Activated CD4-positive, alpha-beta T cell treated with anti-CD3 and anti-CD28 coated beads, Interleukin-2, amount 50 U/mL, for 16 hours (primary cell): ENCODE data around the gene LYSMD1.

ENCODE experiments used
- DNase-seq: peaks from one replicate; pipeline ENCODE4 v3.0.0-alpha.2; 2020

LYSMD1 gene

GRCh38 chr1:151135433-151136385 is 30.0 kb downstream of the LYSMD1 start:
- DNase-seq, result no peak

DNA sequence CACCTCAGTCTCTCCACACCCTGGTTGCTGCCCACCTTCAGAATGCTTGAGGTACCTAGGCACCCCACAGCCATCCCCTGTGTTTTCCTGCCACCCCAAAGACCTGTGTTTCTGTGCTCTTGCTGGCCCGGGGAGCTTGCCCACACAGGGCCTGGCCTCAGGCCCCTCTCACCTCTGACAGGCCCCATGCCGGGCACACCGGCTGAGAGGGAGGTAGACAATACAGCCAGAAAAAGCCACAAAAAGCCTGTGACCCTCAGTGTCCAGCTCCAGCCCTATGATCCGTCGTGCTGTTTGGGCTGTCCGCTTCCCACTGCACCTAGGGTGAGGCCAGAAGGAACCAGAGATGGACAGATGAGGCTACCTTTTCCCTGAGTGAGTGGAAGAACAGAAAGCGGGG is 30.7 kb downstream of the LYSMD1 start:
- no peak for DNase-seq

DNA sequence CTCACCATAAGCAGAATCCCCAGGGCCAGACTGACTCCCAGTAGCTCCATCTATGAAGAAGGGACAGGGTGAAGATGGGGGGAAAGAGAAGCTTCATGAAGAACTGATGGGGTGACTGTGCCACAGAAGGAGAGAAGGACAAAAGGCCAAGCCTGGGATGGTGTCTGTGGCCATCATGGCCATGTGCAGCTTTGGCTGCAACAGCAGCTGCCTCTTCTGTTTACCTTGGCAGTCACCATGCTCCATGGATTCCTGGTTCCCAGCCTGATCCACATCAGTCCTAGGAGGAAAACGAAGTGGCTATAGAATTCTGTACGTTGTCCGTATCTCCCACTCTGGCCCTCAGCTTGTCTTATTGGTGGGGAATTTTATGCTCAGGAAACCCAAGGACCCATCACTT is 31.3 kb downstream of the LYSMD1 start:
- DNase-seq, result no peak

GRCh38 chr1:151133018-151133806 is 32.5 kb downstream of the LYSMD1 start:
- DNase-seq, result no peak

GRCh38 chr1:151132335-151133017 is 33.2 kb downstream of the LYSMD1 start:
- DNase-seq, result no peak

DNA sequence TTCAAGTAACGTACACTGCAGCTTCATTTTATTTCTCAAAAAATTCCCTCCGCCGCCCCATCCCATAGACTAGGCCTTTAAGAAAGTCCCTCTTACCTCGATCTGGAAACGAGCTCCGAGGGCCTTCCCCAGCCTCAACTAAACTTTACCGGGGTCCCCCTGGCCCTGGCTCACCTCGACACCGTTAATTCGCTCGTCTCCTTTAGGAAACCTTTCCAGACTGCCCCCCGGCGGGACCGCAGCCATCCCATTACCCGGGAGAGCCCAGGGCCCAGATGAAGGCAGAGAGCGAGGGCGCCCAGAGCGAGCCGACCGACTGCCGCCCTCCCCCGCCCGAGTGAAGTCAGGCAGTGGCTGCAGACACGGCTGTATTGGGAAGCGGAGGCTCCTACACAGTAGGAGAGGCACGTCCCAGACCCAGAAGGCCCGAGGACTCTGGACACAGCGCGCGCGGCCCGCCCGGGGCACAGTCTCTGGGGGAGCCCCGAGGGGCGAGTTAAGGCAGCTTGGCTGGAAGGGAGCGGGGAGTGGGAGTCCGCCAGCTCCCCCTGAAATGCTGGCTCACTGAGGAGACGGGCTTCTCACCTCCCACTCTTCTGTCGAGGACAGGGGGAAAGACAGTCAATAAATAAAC is 33.9 kb downstream of the LYSMD1 start:
- no peak for DNase-seq

- DNase-seq, result peak; percentile 79
These were observed 34.6 kb downstream of the LYSMD1 start for GRCh38 chr1:151130987-151131586.

DNA sequence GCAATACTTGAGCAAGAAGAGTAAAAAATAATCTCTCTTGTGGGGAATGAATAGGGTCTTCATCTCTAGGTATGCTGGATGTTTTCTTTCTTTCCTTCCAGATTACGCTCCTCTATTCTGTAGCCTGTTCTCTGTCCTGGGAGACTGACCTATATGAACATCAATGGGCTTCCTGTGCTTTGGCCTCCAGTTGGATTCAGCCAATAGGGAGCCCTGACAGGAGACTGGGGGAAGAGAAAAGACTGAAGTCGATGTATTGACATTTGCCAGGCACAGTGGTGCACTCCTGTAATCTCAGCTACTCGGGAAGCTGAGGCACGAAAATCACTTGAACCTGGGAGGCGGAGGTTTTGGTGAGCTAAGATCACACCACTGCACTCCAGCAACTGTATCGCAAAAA is 36.9 kb downstream of the LYSMD1 start:
- no peak for DNase-seq

DNA sequence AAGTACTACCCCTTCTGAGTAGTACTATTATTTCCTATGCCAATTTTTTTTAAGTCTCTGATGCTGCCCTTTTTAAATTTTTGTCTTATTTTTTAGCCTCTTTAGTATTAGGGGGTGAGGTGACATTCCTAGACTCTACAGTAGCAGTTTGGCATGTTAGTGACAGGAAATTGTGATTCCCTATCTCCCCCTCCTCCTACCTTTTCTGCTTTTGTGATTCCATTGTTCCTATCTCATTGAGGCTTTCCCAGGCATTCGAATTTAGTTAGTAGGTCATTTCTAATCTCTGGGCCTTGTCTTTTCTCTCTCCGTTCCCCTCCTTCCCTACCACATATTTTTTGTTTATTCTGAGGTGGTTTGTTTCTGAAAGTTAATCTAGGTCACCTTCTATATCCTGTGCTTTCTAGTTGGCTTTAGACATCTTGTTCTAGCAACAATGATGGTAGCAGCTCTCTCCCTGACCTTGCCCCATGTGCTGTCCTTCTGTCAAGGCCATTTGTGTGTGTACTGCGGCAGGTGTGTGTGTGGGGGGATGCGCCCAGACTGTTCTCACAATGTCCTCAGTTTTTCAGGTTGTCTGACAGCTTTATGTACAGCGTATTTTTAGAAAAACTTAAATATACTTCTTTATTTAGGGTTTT is 40.8 kb downstream of the LYSMD1 start:
- DNase-seq, result no peak

DNA sequence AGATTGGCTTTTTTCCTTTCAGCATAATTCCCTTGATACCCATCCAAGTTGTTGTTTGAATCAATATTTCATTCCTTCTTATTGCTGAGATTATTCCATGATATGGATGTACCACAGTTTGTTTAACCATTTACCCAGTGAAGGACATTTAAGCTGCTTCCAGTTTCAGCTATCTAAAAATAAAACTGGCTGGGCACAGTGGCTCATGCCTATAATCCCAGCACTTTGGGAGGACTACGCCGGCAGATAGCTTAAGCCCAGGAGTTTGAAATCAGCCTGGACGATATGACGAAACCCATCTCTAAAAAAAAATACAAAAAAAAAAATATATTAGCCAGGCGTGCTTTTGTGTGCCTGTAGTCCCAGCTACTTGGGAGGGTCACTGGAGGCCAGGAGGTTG is 51.8 kb downstream of the LYSMD1 start:
- no peak for DNase-seq
